ENCODE measurements around the gene CEBPB.

The CEBPB gene

DNA sequence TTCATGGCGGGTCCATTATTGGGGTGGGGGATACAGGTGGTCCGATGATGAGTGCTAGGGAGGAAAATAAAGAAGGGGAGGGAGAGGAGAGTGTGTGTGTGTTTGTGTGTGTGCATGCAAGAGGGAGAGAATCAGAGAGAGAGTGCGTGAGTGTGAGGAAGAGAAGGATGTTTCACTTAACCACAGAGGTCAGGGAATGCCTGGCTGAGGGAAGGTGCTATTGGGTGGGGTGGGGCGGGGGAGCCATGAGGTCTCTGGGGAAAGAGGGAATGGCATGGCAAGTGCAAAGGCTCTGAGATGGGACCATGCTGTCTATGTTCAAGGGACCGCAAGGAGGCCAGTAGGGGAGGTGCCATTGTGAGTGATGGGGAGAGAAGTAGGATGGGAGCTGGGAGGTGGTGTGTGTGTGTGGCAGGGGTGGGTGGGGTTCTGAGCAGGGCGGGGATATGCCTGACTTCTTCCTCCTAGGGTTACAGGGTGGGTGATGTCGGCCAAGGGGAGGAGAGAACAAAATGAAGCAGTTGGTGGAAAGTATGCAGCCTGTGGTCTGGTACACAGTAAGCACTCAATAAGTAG is 23.0 kb downstream of the CEBPB start:
- no peak for DNase-seq (ENCODE audit: low read depth)

DNA sequence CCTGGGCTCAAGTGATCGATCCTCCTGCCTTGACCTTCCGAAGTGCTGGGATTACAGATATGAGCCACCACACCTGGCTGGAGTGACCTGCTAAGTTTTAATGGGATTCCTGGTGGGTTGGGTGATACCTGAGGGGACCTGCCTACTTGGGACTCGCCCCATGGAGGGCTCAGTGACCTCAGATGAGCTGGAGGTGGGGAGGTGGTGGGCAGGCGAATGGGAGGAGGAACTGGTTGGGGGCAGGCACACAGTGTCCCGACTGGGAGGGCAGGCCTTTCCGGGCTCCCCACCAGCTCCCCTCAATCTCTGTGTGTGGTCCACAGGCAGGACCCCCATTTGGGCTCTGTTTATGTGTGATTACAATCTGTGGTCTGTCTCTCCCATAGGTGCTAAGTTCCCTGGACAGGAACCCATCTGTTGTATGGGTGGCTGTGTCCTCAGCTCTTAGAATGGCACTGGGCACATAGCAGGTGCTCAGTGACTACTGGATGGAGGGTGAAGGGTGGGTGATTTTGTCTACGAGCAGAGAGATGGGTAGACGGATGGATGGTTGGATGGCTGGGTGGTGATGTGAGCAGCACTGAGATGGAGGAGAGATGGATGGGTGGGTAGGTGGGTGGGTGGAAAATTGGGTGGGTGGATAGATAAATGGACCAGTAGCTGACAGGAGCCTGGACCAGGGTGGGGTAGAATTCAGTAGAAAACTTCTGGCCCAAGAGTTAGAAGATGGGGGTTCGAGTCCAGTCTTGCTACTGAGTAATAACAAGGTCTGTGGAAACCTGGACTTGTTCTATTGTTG is 23.8 kb downstream of the CEBPB start:
- no peak for DNase-seq (ENCODE audit: low read depth)

DNA sequence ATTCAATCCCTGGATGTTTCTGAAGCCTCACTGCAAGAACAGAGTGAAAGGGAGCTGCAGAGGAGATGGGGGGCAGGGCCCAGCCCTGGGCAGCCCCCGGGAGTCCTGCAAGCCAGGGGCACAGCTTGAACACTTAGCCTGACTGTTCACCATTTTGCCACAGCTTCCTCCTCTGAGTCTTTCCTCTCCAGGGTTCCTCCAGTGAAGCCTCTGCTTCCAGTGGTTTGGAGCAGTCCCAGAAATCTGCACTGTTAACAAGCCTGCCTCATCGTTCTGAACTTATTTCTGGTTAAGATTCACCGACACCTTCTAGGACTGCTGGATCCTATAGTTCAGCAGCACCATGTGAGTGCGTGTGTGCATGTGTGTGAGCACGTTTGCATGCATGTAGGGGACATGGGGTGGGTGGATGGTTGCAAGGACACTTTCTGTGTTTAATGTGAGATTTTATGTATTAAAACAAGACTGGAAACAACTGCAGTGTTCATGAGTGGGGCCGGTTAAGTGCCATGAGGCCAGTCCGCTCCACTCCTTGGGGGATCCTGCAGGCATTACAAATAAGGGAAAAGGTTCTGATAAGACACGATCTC is 24.6 kb downstream of the CEBPB start:
- DNase-seq (ENCODE audit: low read depth): no peak

DNA sequence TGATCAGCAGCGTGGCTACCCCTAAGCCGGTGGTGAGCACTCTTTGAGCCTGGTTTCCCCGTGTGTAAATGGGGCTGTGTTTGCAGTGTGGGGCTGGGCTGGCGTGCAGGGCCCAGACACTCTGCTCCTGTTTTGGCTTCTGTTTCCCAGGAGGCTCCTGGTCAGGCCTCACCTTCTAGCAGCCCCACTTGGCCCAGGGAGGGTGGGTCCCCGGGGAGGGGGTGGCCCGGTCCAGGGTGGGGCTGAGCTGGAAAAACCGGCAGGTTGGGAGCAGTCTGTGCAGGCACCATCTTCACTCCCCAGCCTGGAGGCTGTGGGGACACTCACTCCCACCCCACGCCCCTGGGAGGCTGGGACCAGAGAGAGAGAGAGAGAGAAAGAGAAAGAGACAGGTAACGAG is 25.3 kb downstream of the CEBPB start:
- no peak for DNase-seq (ENCODE audit: low read depth)

DNA sequence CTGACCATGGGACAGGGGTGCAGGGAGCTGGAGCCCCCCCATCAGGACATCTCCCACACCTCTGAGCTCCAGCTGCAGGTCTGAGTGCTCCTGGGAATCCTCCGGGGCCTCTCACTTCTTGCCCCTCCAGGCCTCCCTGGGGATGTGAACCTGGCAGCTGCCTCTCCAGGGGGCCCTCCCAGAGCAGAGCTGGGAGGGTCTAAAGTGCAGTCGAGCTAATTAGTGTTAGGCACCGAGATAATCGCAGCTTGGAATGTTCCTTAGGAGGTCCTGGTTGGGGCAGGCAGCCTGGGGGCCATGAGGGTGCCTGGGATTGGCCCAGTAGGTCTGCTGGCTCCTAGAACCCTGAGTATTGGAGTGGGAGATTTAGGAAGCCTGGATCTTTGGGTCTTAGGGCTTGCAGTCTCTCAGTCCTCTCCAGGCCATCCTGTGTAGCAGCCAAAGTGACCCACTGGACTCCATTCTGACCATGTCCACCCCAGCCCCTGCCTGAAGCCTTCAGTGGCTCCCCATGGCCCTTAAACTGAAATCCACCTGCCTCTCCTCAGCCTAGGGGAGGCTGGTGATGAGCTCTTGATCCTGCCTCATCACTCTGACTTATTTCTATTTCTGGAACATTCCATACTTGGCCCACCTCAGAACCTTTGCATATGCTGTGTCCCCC is 26.0 kb downstream of the CEBPB start:
- no peak for DNase-seq (ENCODE audit: low read depth)

DNA sequence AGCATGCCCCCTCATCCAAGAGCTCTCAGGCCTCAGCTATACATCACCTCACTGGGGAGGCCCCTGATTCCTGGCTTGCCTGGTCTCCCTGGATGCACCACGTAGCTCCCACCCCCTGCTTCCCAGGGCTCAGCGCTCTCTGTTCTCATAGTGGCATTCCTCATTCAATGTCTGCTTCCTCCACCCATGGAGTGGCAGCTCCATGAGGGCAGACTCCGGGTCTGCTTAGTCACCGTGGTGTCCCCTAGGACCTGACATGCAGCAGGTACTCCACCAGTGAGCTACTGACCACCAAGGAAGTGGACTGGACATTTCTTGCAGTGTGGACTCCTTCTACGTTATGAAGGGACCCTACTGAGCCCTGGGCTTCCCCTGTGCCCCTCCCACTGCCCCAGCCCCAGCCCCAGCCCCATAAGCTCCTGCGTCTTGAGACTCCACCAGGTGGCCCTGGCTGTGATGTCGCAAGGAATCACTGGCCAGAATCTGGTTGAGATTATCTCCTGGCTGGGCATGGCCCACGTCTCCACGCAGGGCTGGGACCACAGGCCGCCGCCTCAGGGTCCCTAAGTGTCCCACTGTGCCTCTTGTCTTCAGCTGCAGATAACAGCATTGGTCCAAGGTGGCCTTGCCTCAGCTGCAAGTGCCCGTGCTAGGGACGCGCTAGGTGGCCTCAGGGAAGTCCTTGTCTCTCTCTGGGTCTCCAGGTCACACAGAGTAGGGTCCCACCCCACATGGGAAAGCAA is 26.7 kb downstream of the CEBPB start:
- DNase-seq (ENCODE audit: low read depth): no peak

DNA sequence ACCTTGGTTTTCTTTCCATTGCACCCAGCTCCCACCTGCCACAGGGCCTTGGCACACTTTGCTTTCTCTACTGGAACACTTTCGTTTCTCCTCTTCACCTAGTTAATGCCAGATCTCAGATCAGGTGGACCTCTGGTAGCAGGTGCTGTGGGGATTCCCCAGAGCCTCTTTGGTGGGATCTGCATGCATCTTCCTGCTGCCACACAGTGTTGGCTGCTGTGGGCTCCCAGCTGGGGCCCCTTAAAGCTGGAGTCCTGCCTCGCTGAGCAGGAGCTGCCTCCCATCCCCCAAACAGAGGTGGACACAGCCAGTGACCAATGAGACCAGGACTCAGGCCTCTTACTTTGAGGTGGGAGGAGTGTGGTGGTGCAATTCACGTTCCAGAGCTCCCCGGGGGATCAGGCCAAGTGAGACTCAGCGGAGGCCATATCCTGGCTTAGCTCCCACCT is 28.4 kb downstream of the CEBPB start:
- no peak for DNase-seq (ENCODE audit: low read depth)

DNA sequence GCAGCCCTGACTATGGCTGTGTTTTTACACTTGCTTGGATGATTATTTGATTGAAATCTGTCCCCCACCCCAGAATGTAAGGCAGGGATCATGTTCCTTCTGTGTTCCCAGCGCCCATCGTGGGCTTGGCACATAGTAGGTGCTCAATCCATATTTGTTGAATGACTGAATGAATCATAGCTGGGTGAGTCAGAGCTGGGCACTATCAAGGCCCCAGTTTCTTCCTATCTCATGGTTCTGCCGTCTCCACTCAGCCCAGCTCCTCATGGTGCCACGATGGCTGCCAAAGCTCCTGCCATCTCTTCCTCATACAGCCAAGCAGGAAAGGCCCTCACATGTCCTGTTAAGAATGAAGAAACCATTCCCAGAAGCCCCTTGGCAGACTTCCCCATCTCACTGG is 29.0 kb downstream of the CEBPB start:
- no peak for DNase-seq (ENCODE audit: low read depth)

DNA sequence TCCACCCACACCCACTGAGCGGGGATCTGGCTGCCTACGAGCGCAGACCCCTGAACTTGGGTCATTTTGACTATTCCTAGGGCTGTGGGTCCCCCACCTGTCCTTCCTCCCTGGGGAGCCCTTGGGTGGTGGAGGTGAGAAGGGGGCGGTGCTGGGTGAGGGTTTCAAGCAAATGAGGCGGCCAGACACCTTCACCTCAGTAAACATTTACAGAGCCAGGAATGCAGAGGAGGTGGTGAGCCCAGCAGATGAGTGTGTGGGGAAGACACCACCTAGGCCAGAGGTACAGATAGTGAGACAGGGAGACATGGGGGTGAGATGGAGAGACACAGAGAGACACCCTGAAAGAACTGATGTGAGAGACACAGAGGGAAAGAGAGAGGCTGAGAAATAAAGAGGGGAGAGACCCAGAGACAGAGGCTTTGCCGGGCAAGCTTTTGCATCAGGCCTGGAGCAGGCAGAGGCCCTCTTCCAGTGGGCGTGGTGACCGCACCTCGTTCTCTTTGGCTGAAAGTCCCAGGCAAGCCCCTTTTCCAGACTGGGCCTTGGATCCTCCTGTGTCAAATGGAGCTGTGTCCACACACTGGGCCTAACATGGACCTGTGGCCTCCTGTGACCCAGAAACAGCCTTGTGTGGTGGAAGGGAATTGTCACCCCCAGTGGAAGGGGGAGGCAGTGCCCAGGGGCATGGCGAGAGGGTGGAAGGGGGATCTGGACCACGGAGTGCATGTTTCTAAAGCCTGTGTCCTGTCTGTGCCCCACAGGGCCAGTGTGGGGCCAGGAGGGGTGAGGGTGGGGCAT is 29.7 kb downstream of the CEBPB start:
- DNase-seq (ENCODE audit: low read depth): no peak

DNA sequence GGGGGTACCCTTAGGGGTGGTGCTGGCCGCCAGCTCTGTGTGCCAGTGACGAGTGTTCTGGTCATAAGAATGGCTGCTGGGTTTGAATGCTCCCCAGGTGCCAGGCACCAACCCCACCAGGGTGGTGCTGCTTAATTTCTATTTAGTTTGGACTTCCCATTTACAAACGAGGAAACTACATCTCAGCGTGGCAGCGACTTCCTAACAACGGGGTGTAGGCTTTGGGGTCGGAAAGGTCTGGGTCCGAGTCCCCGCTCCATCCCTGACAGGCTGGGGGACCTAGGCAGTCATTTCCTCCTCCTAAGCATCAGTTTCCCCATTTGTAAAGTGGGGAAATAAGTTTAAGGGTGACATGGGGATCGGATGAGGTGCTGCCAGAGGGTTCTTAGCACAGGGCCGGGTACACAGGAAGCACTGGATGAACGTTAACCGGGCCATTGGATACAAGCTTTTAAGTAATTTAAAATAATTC is 30.3 kb downstream of the CEBPB start:
- no peak for DNase-seq (ENCODE audit: low read depth)

DNA sequence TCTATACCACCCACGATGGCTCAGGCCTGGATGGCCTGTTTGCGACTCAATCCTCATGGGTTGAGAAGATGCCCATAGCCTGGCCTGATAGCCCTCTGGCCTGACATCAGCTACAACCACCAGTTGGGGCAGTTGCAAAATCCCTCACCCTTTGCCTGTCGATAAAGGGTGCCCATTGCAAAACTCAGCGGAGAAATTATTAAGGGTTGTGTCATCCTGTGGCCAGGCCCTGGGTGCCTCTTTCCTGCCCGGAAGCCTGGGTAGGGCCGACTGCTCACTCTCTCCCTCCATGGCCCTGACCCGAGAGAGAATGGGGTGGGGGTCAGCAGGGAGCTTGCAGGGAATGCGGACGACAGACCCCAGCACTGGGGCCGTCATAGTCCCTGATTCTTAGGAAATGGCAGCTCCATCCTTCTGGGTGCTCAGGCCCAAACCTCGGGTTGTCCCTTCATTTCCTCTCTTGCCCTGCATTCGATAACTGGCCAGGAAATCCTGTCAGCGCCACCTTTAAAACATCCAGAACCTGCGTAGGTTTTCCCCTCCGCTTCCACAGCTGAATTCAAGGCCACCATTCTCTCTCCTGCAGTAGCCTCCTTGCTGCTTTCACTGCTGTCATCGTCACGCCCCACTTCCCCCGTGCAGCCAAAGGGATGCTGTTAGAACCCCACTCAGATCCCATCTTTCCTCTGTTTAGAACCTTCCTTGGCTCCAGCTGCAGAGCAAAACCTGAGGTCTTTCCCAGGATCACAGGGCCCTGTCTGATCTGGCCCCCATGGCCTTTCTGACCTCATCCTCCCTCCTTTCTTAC is 31.1 kb downstream of the CEBPB start:
- DNase-seq (ENCODE audit: low read depth): no peak

DNA sequence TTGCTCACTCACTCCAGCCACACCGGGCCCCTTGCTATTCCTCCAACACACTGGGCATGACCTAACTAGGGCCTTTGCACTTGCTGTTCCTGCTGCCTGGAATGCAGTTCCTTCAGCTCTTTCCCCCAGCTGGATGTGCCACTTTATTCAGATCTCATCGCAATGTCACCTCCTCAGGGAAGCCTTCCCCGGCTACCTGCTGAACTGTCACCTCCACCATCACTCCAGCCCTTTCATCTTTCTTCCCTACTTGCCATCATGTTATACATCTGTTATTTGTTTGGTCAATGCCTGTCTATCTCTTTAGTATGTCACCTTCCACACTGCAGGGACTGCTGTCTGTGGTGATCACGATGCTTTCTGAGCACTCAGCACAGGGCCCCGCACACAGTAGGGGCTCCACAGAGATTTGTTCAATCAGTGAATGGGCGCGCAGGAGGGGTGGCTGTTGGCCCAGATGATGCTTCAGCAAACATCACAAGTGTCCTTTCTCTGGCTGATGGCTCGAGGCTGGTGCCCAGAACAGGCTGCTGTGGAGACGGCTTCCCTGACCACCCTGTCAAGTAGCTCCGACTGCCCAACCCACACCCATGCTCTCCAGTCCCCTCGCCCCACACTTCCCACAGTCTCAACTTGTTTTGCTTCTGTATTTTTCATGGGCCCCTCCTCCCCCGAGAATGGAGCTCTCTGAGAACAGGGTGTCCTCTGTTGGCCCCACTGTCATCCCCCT is 31.8 kb downstream of the CEBPB start:
- DNase-seq (ENCODE audit: low read depth): no peak

DNA sequence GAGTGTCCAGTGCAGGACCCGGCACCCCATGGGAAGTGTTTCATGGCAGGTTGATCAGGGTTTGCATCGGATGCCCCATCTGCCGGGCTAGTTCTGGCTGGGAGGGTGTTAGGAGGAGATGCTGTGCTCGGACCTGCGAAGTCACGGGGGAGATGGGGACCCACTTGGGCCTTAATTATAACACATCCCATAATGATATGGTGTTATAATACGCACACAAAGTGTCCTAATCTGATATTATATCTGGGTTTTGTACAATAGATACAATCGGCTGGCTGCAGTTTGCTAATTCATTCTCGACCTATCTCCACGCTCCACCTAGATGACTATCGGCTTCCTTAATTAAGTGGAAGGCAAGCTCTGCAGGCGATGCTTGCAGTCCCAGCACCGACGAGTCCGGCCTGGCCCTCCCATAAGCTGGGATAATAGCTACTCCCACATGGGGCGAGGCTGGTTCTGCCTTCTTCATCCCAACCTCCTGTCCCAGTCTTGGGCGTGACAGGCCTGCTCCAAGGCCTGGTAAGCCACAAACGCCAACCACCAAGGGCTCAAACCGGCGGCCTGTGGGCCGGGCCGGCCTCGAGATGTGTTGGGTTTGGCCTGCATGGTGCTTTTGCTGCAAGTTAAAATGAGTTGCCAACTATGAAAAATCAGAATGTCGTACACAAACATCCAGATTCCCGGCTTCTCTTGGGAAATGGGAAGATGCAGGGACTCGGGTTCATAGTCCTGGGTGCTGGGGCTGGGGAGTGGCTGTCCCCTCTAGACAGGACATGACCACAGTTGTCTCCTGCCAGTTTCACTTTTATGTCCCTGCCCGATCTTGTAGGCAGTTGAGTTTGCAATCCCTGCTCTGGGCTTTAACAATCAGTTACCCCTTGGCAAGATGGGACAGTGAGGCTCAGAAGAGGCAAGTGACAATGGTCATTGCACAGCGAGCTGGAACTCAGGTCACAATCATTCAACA is 32.7 kb downstream of the CEBPB start:
- no peak for DNase-seq (ENCODE audit: low read depth)

DNA sequence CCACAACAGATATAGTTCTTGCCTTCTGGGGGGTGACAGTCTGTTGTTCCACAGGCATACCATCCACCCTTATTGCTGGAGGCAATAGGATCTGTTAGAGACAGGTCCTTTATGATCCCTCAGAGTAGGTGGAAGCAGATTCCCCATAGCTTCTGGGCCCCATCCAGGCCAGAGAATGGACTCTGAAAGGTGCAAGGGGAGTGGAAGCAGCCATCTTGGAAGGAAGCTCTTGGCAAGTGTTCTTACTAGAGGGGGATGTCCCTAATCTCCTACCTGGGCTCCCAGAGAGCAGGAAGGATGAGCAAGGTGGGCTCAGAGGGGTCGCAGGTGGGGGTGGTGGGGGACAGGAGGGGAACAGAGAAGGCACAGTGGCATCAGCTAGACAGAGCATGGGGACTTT is 33.4 kb downstream of the CEBPB start:
- DNase-seq (ENCODE audit: low read depth): no peak

DNA sequence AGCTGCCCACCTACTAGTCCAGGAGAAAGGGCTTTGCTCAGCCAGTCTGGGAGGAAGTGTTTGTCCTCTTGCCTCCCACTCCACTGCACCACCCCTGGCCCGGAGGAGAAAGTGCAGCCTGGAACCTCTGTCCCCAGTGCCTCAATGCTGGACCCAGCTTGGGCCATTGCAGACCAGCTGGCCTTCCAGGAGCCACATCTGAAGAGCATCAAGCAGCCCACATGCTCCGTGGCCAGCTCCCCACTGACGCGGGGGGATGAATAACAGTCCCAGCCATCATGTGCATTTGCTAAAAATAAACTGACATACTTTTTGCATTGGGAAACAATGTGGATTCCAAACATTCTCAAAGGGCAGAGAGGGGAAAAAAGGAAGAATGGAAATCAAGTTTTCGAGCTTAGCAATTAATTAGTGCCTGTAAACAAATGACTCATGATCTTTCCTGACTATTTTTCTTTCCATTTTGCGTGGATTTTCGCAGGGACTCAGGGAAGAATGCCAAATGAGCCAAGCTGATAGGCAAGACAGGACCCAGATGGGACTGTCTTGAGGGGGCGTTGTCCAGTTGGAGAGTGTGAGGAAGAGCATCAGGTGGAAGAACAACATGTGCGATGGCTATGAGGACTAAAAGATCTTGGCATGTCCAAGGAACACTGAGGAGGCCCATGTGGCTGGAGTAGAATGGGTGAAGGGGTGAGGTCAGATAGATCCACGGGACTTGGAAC is 34.1 kb downstream of the CEBPB start:
- DNase-seq (ENCODE audit: low read depth): no peak

DNA sequence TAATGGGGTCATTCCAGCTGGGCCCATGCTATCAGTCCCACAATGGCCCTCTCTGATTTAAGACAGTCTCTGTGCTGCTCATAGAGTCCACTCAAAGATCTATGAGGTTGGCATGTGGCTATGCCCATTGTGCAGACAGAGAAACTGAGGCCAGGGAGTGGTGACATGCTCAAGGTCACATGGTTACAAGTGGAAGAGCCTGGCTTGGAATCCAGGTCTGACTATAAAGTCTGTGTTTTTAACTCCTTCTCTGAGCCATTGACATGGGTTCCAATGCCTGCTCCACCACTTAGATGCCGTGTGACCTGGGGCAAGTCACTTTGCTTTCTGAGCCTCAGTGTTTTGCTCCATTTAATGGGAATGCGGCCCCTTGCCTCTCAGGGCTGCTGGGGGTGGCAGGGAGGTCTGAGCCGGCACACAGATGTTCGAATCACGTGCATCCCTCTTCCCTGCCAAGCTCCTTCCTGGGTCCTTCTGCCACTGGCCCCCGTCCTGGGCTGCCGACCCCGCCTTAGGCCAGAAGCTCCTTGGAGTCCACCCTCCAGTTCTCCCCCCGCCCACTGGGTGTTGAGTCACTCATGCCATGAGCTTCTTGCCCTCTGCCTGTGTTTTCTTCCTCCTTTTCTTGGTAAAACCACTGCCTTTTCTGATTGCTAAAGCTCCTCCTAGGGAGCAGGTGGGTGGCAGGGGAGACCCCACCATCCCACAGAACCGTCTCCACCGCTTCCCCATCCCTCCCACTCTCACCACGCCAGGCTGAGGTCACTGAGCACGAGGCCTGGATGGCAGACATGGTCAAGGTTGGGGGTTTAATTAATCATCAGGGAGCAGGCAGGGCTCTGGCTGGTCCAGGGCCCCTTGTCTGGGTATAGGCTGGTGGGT is 35.7 kb downstream of the CEBPB start:
- no peak for DNase-seq (ENCODE audit: low read depth)

DNA sequence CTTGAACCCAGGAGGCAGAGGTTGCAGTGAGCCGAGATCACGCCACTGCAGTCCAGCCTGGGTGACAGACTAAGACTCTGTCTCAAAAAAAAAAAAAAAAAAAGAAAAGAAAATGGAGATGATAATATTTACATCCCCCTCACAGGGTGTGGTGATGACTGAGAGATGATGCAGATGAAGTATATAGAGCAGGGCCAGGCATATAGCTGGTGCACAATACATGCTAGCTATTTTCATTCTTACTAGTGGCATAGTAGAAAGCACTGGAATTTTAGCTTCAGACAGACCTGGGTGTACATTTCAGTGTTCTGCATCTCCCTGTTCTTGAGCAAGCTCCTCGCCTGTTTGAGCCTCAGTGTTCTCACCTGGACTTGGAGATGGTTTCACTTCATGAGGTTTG is 36.9 kb downstream of the CEBPB start:
- DNase-seq (ENCODE audit: low read depth): no peak

Measured in stimulated activated CD4-positive, alpha-beta T cell treated with anti-CD3 and anti-CD28 coated beads, Interleukin-2, amount 100 ng/mL, for 4 hours (primary cell).